ENCODE measurements around the gene RHOH.
A peak's percentile ranks its signal among the peaks of the same experiment; 100 is the strongest.
"Not testable (repeated sequence)": the region's sequence is repeated elsewhere in the genome, so short reads cannot be mapped to it uniquely, and the experiment has no call there.

Gene RHOH

DNA sequence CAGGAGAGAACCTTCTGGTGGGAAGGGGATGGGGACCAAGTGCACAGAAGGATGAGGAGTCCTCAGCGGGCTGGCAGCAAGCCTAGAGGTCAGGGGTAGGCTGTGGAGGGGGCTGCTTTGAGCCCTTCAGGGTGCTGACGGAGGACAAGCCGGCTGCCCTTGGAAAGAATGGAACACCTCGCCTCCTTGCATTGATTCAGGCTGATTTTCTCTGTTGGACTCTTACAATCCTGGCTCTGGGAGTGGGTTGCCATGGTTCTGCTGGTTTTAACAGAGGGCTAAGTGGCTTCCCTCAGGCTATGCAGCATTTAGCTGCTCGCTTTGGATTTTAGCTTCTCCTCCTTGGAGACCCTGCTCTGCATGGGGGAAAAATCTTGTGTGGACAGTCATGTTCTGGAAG is 88.9 kb downstream of the RHOH start:
- DNase-seq (ENCODE audit: low read depth, low spot score) = no peak
- H3K27ac ChIP-seq = no peak overlapping the region

DNA sequence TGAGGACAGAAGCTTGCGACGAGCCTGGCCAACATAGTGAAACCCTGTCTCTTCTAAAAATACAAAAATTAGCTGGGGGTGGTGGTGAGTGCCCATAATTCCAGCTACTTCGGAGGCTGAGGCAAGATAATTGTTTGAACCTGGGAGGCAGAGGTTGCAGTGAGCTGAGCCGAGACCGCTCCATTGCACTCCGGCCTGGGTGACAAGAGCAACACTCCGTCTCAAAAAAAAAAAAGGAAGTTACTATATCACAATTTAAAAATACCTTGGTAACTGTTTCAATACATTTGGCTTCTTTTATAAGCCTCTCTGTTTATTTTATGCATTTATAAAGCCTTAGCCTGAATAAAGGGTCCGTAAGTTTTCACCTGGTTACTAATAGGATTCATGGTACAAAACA is 91.7 kb downstream of the RHOH start:
- H3K27ac ChIP-seq = peak overlapping the region; percentile 74
- no peak for DNase-seq (ENCODE audit: low read depth, low spot score)

- peak overlapping the region; percentile 74 for H3K27ac ChIP-seq
- DNase-seq (ENCODE audit: low read depth, low spot score) = no peak
Observed at GRCh38 chr4:40289366-40290188, 92.7 kb downstream of the RHOH start.

DNA sequence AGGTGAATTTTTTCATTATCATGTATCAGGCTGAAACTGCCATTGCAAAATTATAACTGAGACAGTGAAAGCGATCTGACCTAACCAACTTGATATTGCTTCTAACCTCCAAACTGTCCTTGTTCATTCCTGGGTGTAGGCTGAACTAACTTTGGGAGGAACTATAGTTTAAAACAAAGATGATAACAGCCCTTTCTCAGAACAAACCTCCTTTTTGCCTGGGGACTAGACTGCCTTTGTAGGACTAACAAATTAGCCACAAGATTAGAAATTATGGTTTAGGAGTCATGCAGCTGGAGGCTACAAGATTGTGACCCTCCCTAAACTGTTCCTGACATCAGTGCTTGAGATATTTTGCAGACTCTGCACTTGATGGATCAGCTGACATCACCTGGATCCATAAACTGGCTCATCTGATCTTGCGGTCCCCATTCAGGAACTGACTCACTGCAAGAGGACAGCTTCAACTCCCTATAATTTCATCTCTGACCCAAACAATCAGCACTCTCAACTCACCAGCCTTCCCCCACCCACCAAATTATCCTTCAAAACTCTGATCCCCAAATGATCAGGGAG is 93.9 kb downstream of the RHOH start:
- H3K27ac ChIP-seq = peak overlapping the region; percentile 74
- peak; percentile 54 for DNase-seq (ENCODE audit: low read depth, low spot score)

GRCh38 chr4:40292313-40292759 is 95.5 kb downstream of the RHOH start:
- H3K27ac ChIP-seq = peak overlapping the region; percentile 74
- DNase-seq (ENCODE audit: low read depth, low spot score) = no peak

- no peak overlapping the region for H3K27ac ChIP-seq
- DNase-seq (ENCODE audit: low read depth, low spot score) = no peak
Observed at GRCh38 chr4:40294339-40294738, 97.5 kb downstream of the RHOH start.

GRCh38 chr4:40295030-40295429 is 98.2 kb downstream of the RHOH start:
- not testable (repeated sequence) for DNase-seq (ENCODE audit: low read depth, low spot score); H3K27ac ChIP-seq

GRCh38 chr4:40295572-40295971 is 98.7 kb downstream of the RHOH start:
- no peak overlapping the region for H3K27ac ChIP-seq
- DNase-seq (ENCODE audit: low read depth, low spot score) = no peak

Data from epithelial cell of prostate (primary cell).